ENCODE measurements around the gene HDAC4. TPM values are rescaled to one million over a fixed set of nuclear protein-coding genes. Genes with fewer than 3 reads are reported as not detected.

The HDAC4 gene
- total RNA-seq, 2 donors from 2014 or later: 9.3 to 139 TPM

GRCh38 chr2:239096676-239097427, 304.0 kb downstream of the HDAC4 start:
- H3K27me3 ChIP-seq: no peaks in the 10 kb centered on the region
- no peaks in the 10 kb centered on the region for H3K4me1 ChIP-seq
- TF ChIP-seq CTCF (IDR thresholded peaks at IDR 0.05) (no peak), POLR2A (IDR thresholded peaks at IDR 0.05) (no peak)
- H3K4me3 ChIP-seq: no peak overlapping the region
- intact Hi-C loops (cut with DNase I): no loop called here
- 92 to 100% methylated on average over 4 to 27 of the region's 28 CpGs for WGBS, 2 donors
- H3K36me3 ChIP-seq (replicated peaks in 1 of 2; ENCODE audit: insufficient read depth in 1 of 2, low read depth in 2 of 2): peaks cover 0 to 3% of the 10 kb centered on the region in 2 donors
- H3K27ac ChIP-seq: no peak overlapping the region
- DNase-seq: no peak
- H3K9me3 ChIP-seq: no peaks in the 10 kb centered on the region
- no peak for ATAC-seq

DNA sequence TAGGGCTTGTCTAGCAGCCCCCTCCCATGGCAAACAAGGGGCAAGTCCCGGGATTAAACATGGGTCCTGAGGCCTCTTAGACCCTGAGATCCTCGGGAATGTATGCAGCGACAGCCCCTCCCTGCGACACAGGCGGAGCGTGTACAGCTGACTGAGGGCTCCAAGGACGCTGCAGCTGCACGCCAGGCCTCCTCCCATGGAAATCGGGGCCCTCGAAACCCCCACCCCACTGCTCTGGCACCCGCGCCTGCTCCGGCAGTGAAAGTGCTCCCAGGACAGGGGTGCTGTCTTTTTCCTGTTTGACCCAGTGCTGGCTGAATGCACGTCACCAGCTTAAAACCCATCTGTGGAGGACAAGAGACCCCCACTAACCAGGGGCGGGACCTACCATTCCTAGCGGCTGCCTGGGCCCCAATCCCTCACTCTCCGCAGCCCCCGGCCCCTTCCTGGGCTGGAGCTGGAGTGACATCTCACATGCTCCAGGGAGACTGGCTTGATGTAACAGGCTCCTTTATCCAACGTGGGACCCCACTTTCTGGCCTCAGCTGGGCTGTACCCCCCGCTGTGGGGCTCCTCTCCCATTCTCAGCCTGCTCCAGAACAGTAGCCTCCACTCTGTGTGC, 305.2 kb downstream of the HDAC4 start:
- intact Hi-C loops (cut with DNase I): no loop called here
- no peak for DNase-seq
- ATAC-seq: no peak
- H3K4me1 ChIP-seq: no peaks in the 10 kb centered on the region
- no peaks in the 10 kb centered on the region for H3K36me3 ChIP-seq (replicated peaks in 1 of 2; ENCODE audit: insufficient read depth in 1 of 2, low read depth in 2 of 2)
- H3K9me3 ChIP-seq: no peaks in the 10 kb centered on the region
- WGBS, 2 donors: 93 to 96% methylated on average over 7 to 20 of the region's 20 CpGs
- TF ChIP-seq POLR2A (IDR thresholded peaks at IDR 0.05): no peak
- no peak for TF ChIP-seq CTCF (IDR thresholded peaks at IDR 0.05)
- no peaks in the 10 kb centered on the region for H3K27me3 ChIP-seq
- H3K27ac ChIP-seq: no peak overlapping the region
- no peak overlapping the region for H3K4me3 ChIP-seq

- no peak for ATAC-seq
- 84 to 91% methylated on average over 14 to 17 of the region's 17 CpGs for WGBS, 2 donors
- H3K36me3 ChIP-seq (replicated peaks in 1 of 2; ENCODE audit: insufficient read depth in 1 of 2, low read depth in 2 of 2): no peaks in the 10 kb centered on the region
- intact Hi-C loops (cut with DNase I): no loop called here
- H3K27me3 ChIP-seq: no peaks in the 10 kb centered on the region
- H3K9me3 ChIP-seq: no peaks in the 10 kb centered on the region
- no peak overlapping the region for H3K4me3 ChIP-seq
- TF ChIP-seq POLR2A (IDR thresholded peaks at IDR 0.05) (no peak), CTCF (IDR thresholded peaks at IDR 0.05) (no peak)
- DNase-seq: no peak
- no peaks in the 10 kb centered on the region for H3K4me1 ChIP-seq
- no peak overlapping the region for H3K27ac ChIP-seq
These were observed 306.0 kb downstream of the HDAC4 start for GRCh38 chr2:239094867-239095266.

- no peak for ATAC-seq
- intact Hi-C loops (cut with DNase I): no loop called here
- no peaks in the 10 kb centered on the region for H3K9me3 ChIP-seq
- 89 to 91% methylated on average over 17 of the region's 17 CpGs for WGBS, 2 donors
- no peaks in the 10 kb centered on the region for H3K27me3 ChIP-seq
- no peak overlapping the region for H3K4me3 ChIP-seq
- no peaks in the 10 kb centered on the region for H3K36me3 ChIP-seq (replicated peaks in 1 of 2; ENCODE audit: insufficient read depth in 1 of 2, low read depth in 2 of 2)
- no peak for DNase-seq
- H3K4me1 ChIP-seq: no peaks in the 10 kb centered on the region
- TF ChIP-seq CTCF (IDR thresholded peaks at IDR 0.05): no peak
- no peak overlapping the region for H3K27ac ChIP-seq
These were observed 306.9 kb downstream of the HDAC4 start for GRCh38 chr2:239093952-239094351.

DNA sequence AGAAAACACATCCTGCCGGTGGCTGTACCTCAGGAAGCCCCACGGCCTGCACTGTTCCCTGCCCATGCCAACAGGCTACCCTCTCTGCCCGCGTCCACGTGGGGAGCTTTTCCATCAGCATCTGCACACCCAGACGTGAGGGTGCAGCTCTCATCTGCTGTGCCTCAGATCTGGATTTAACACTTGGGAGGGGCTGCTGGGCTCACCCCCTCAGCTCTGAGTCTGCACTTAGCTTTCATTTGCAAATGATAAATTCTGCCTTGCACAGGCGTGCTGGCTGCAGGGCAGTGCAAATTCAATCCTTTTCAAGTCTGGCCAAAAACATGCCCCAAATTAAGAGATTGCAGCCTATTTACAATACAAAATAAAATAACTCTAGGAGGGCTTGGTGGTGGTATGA, 307.3 kb downstream of the HDAC4 start:
- no peak for DNase-seq
- TF ChIP-seq CTCF (IDR thresholded peaks at IDR 0.05) (no peak), POLR2A (IDR thresholded peaks at IDR 0.05) (no peak)
- no peak overlapping the region for H3K27ac ChIP-seq
- no peak for ATAC-seq
- no peaks in the 10 kb centered on the region for H3K4me1 ChIP-seq
- intact Hi-C loops (cut with DNase I): no loop called here
- no peaks in the 10 kb centered on the region for H3K36me3 ChIP-seq (replicated peaks in 1 of 2; ENCODE audit: insufficient read depth in 1 of 2, low read depth in 2 of 2)
- 81 to 100% methylated on average over 1 to 7 of the region's 7 CpGs for WGBS, 2 donors
- no peaks in the 10 kb centered on the region for H3K9me3 ChIP-seq
- no peaks in the 10 kb centered on the region for H3K27me3 ChIP-seq
- H3K4me3 ChIP-seq: no peak overlapping the region
